ENCODE measurements around the gene TBL3.

The TBL3 gene

DNA sequence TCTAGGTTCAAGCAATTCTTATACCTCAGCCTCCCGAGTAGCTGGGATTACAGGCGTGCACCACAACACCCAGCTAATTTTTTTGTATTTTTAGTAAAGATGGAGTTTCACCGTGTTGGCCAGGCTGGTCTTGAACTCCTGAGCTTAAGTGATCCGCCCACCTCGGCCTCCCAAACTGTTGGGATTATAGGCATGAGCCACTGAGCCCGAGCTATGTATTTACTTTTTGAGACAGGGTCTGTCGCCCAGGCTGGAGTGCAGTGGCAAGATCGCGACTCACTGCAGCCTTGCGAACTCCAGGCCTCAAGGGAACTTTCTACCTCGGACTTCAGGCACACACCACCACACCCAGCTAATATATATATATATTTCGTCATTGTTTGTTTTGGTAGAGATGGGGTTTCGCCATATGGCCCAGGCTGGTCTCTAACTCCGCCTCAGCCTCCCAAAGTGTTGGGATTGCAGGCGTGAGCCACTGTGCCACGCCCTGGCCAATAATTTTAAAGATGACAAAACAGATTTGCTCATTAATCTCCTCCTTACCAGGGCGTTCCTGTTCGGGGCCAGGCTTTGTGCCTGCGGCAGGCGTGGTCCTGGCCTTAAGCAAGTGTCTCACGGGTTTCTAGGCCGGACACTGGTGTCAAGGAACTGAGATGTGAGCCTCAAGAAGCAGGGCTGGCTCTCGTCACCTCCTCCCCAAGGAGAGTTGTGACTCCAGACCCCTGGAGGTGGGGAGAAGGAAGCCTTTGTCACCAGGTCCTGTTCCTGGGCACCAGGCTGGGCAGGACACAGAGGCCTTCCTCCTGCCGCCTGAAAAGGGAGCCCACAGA, 43.5 kb downstream of the TBL3 start:
- Histone ChIP-seq H3K27ac (no peak overlapping the region), H3K4me3 (ENCODE audit: low read depth, low read length) (no peak overlapping the region), H3K36me3 (replicated peaks) (no peaks in the 10 kb centered on the region), H3K27me3 (replicated peaks) (peaks cover 9% of the 10 kb centered on the region)
- no peak for DNase-seq
- TF ChIP-seq, protein P1, sequence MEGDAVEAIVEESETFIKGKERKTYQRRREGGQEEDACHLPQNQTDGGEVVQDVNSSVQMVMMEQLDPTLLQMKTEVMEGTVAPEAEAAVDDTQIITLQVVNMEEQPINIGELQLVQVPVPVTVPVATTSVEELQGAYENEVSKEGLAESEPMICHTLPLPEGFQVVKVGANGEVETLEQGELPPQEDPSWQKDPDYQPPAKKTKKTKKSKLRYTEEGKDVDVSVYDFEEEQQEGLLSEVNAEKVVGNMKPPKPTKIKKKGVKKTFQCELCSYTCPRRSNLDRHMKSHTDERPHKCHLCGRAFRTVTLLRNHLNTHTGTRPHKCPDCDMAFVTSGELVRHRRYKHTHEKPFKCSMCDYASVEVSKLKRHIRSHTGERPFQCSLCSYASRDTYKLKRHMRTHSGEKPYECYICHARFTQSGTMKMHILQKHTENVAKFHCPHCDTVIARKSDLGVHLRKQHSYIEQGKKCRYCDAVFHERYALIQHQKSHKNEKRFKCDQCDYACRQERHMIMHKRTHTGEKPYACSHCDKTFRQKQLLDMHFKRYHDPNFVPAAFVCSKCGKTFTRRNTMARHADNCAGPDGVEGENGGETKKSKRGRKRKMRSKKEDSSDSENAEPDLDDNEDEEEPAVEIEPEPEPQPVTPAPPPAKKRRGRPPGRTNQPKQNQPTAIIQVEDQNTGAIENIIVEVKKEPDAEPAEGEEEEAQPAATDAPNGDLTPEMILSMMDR (IDR thresholded peaks at IDR 0.05; ENCODE audit: low read depth, low read length, missing control alignments) = no peak
- in situ Hi-C loops (cut with HindIII; ENCODE audit: low pct_ligation_motif_present, low sequenced_read_pairs) = no loop called here

DNA sequence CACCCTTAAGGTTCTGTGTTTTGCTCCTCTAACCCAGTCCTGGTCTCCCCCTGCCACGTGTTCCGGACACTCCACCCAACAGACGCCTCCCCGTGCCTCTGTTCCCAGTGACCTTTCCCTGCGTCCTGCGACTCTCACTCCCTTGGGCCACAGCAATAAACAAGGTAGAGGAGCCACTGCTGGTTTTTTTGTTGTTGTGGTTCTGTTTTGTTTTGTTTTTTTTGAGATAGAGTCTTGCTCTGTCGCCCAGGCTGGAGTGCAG, 44.0 kb downstream of the TBL3 start:
- H3K36me3 ChIP-seq (replicated peaks) = no peaks in the 10 kb centered on the region
- peaks cover 13% of the 10 kb centered on the region for H3K27me3 ChIP-seq (replicated peaks)
- DNase-seq = no peak
- TF ChIP-seq, protein P1 (IDR thresholded peaks at IDR 0.05; ENCODE audit: low read depth, low read length, missing control alignments) = no peak
- H3K27ac ChIP-seq = no peak overlapping the region
- no peak overlapping the region for H3K4me3 ChIP-seq (ENCODE audit: low read depth, low read length)
- in situ Hi-C loops (cut with HindIII; ENCODE audit: low pct_ligation_motif_present, low sequenced_read_pairs) = no loop called here

DNA sequence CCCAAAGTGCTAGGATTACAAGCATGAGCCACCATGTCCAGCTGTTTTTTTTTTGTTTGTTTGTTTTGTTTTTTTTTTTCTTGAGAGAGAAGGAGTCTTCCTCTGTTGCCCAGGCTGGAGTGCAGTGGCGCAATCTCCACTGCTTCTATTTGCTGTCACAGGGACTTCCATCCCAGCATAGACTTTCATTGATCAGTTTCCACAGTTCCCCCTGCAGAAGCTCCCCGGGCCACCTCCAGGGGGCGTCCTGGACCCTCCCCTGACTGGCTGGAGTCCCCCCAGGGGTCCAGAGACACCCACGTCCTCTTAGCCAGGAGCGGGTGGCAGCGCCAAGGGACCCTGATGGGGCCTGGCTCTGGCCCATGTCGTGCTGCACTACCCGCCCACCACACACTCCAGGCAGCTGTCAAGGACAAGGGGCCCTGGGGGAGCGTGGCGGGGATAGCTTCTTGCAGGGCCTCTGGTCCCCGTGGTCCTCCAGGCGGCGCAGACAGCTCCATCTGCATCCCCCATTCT, 44.6 kb downstream of the TBL3 start:
- no peak for DNase-seq
- in situ Hi-C loops (cut with HindIII; ENCODE audit: low pct_ligation_motif_present, low sequenced_read_pairs) = no loop called here
- peaks cover 13% of the 10 kb centered on the region for H3K27me3 ChIP-seq (replicated peaks)
- TF ChIP-seq, protein P1 (IDR thresholded peaks at IDR 0.05; ENCODE audit: low read depth, low read length, missing control alignments) = peak; percentile 74
- no peak overlapping the region for H3K27ac ChIP-seq
- H3K4me3 ChIP-seq (ENCODE audit: low read depth, low read length) = no peak overlapping the region
- H3K36me3 ChIP-seq (replicated peaks) = no peaks in the 10 kb centered on the region

DNA sequence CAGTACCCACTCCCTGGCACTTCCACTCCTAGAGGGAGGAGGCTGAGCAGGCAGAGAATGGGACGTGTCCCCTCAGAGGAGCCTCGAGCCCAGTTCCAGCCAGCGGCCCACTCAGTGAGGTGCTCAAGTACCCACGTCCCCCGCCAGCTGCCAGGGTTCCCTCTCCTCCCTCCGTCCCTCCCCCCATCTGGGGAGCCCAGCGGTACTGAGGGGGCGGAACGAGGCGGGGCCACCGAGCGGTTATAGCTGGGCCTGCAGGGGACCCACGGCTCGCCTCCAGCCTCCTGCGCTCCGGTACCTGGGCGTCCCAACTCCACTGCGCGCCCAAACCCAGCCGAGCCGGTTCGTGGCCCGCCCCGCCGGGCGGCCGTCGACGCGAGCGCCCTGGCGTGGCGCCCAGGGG, 47.7 kb downstream of the TBL3 start, which contains the start of gene NPW:
Gene NPW (plus strand): TSS at position 268 of the 403 bp plus-strand sequence.
- peak within 1 kb of the TSS; percentile 39 for H3K4me3 ChIP-seq (ENCODE audit: low read depth, low read length)
- H3K27ac ChIP-seq = no peak within 1 kb of the TSS
- H3K36me3 ChIP-seq (replicated peaks) = no peaks in the 10 kb centered on the region
- in situ Hi-C loops (cut with HindIII; ENCODE audit: low pct_ligation_motif_present, low sequenced_read_pairs) = no loop called here
- peaks cover 13% of the 10 kb centered on the region for H3K27me3 ChIP-seq (replicated peaks)
- no peak for DNase-seq
- TF ChIP-seq, protein P1 (IDR thresholded peaks at IDR 0.05; ENCODE audit: low read depth, low read length, missing control alignments) = no peak

DNA sequence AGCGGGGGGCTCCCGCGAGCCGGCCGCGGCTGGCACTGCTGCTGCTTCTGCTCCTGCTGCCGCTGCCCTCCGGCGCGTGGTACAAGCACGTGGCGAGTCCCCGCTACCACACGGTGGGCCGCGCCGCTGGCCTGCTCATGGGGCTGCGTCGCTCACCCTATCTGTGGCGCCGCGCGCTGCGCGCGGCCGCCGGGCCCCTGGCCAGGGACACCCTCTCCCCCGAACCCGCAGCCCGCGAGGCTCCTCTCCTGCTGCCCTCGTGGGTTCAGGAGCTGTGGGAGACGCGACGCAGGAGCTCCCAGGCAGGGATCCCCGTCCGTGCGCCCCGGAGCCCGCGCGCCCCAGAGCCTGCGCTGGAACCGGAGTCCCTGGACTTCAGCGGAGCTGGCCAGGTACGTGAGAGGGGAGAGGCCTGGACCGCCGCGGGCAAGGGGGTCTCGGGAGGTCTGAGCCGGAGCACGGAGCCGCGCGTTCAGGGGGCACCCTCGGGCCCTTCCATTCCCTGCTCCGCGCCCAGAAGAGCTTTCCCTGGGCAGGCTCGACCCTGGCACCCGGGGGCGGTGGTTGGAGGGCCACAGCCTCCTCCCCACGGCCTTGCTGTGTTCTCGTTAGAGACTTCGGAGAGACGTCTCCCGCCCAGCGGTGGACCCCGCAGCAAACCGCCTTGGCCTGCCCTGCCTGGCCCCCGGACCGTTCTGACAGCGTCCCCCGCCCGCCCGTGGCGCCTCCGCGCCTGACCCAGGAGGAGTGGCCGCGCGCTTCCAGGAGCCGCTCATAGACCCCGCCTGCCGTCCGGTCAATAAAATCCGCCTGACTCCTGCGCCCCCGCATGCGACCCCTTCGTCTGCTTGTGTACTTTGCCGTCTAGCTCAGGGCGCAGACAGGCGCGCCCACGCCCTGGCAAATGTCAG, 48.3 kb downstream of the TBL3 start:
- H3K36me3 ChIP-seq (replicated peaks) = no peaks in the 10 kb centered on the region
- TF ChIP-seq, protein P1 (IDR thresholded peaks at IDR 0.05; ENCODE audit: low read depth, low read length, missing control alignments) = no peak
- in situ Hi-C loops (cut with HindIII; ENCODE audit: low pct_ligation_motif_present, low sequenced_read_pairs) = no loop called here
- H3K27ac ChIP-seq = no peak overlapping the region
- peaks cover 13% of the 10 kb centered on the region for H3K27me3 ChIP-seq (replicated peaks)
- DNase-seq = no peak
- peak overlapping the region; percentile 39 for H3K4me3 ChIP-seq (ENCODE audit: low read depth, low read length)

Measured in brain microvascular endothelial cell (primary cell).